ENCODE results near the gene CADM4. TPM values are rescaled to one million over a fixed set of nuclear protein-coding genes. Genes with fewer than 3 reads are reported as not detected.

Gene CADM4
- 3.5 TPM for total RNA-seq

- DNase-seq (ENCODE audit: low spot score in 2 of 2): no peak
- intact Hi-C loops (cut with DNase I): no loop called here
- no peak for TF ChIP-seq CTCF (IDR thresholded peaks at IDR 0.05)
- H3K4me3 ChIP-seq: peak within 1 kb of the TSS; percentile 63 to 77
- peaks cover 0 to 7% of the 10 kb centered on the region in 2 donors for H3K4me1 ChIP-seq
- no peaks in the 10 kb centered on the region for H3K9me3 ChIP-seq
- H3K36me3 ChIP-seq: no peaks in the 10 kb centered on the region
- no peaks in the 10 kb centered on the region for H3K27me3 ChIP-seq
- no peak within 1 kb of the TSS for H3K27ac ChIP-seq
Observed at GRCh38 chr19:43639519-43640423, at the start of gene CADM4. CADM4 (minus strand) TSS chr19:43639850; CDS start chr19:43639790, 60 bp downstream.

- no peak for TF ChIP-seq CTCF (IDR thresholded peaks at IDR 0.05)
- Histone ChIP-seq H3K27me3 (no peaks in the 10 kb centered on the region), H3K36me3 (no peaks in the 10 kb centered on the region), H3K27ac (no peak overlapping the region), H3K4me1 (no peaks in the 10 kb centered on the region), H3K9me3 (peaks cover 18 to 24% of the 10 kb centered on the region in 2 donors), H3K4me3 (no peak overlapping the region)
- intact Hi-C loops (cut with DNase I): no loop called here
- DNase-seq (ENCODE audit: low spot score in 2 of 2): no peak
Observed at GRCh38 chr19:43688059-43688701, 48.5 kb upstream of the CADM4 start.

GRCh38 chr19:43687660-43687997 is 48.0 kb upstream of the CADM4 start:
- no peak for DNase-seq (ENCODE audit: low spot score in 2 of 2)
- no peak for TF ChIP-seq CTCF (IDR thresholded peaks at IDR 0.05)
- H3K9me3 ChIP-seq: peaks cover 18 to 24% of the 10 kb centered on the region in 2 donors
- no peaks in the 10 kb centered on the region for H3K36me3 ChIP-seq
- intact Hi-C loops (cut with DNase I): no loop called here
- no peak overlapping the region for H3K4me3 ChIP-seq
- H3K4me1 ChIP-seq: no peaks in the 10 kb centered on the region
- H3K27me3 ChIP-seq: no peaks in the 10 kb centered on the region
- H3K27ac ChIP-seq: no peak overlapping the region

GRCh38 chr19:43684326-43684725 is 44.7 kb upstream of the CADM4 start:
- no peak overlapping the region for H3K27ac ChIP-seq
- no peak for DNase-seq (ENCODE audit: low spot score in 2 of 2)
- no peak overlapping the region for H3K4me3 ChIP-seq
- no peaks in the 10 kb centered on the region for H3K4me1 ChIP-seq
- intact Hi-C loops (cut with DNase I): no loop called here
- no peak for TF ChIP-seq CTCF (IDR thresholded peaks at IDR 0.05)
- no peaks in the 10 kb centered on the region for H3K9me3 ChIP-seq
- H3K27me3 ChIP-seq: no peaks in the 10 kb centered on the region
- no peaks in the 10 kb centered on the region for H3K36me3 ChIP-seq

GRCh38 chr19:43683905-43684304 is 44.3 kb upstream of the CADM4 start:
- TF ChIP-seq CTCF (IDR thresholded peaks at IDR 0.05): no peak
- Histone ChIP-seq H3K4me3 (no peak overlapping the region), H3K27me3 (no peaks in the 10 kb centered on the region), H3K9me3 (no peaks in the 10 kb centered on the region), H3K27ac (no peak overlapping the region), H3K4me1 (no peaks in the 10 kb centered on the region), H3K36me3 (no peaks in the 10 kb centered on the region)
- intact Hi-C loops (cut with DNase I): no loop called here
- no peak for DNase-seq (ENCODE audit: low spot score in 2 of 2)

All from ascending aorta (tissue), 2 donors.